Progenitor cell of endocrine pancreas (in vitro differentiated cells): Measurements from ENCODE around the gene LILRA2. TPM values are rescaled to one million over a fixed set of nuclear protein-coding genes. Genes with fewer than 3 reads are reported as not detected.

Experiments
- DNase-seq: peaks from one replicate; pipeline ENCODE4 v3.0.0; 2021; ENCODE audit warnings: low spot score; ENCODE audit not compliant: unreplicated experiment
- H3K27ac Mint-ChIP-seq: 2 replicates; pipeline ENCODE4 v1.8.0; 2021; ENCODE audit warnings: mild to moderate bottlenecking, moderate library complexity, mixed read lengths
- H3K27me3 Mint-ChIP-seq: 2 replicates; pipeline ENCODE4 v1.8.0; 2021; ENCODE audit warnings: mixed read lengths
- H3K36me3 Mint-ChIP-seq: 2 replicates; pipeline ENCODE4 v1.8.0; 2022; ENCODE audit warnings: mixed read lengths; ENCODE audit not compliant: insufficient read depth
- H3K4me1 Mint-ChIP-seq: 2 replicates; pipeline ENCODE4 v1.8.0; 2021; ENCODE audit warnings: low read depth, mixed read lengths
- H3K4me3 Mint-ChIP-seq: 2 replicates; pipeline ENCODE4 v1.8.0; 2021; ENCODE audit warnings: low read depth, mild to moderate bottlenecking, moderate library complexity, mixed read lengths
- H3K9me3 Mint-ChIP-seq: 2 replicates; pipeline ENCODE4 v1.8.0; 2021; ENCODE audit warnings: low read depth, mixed read lengths
- CTCF ChIP-seq: fragments of 200-600 bp; sonication (generic); IDR thresholded peaks from one replicate; pipeline ENCODE4 v1.5.0; 2021; ENCODE audit warnings: antibody characterized with exemption, mild to moderate bottlenecking; ENCODE audit not compliant: unreplicated experiment
- total RNA-seq: library from RNA; stranded (reverse); gene quantifications from 2 replicates; pipeline ENCODE4 v1.2.1, GENCODE V29; 2021

Gene LILRA2
- total RNA-seq, 1 donor from 2014 or later, result not detected

GRCh38 chr19:54548806-54549205 is 24.8 kb upstream of the LILRA2 start:
- Mint-ChIP-seq H3K36me3 (peaks cover 8% of the 10 kb centered on the region), H3K27me3 (no peaks in the 10 kb centered on the region), H3K27ac (no peak overlapping the region), H3K4me1 (no peaks in the 10 kb centered on the region), H3K4me3 (no peak overlapping the region), H3K9me3 (peaks cover 49% of the 10 kb centered on the region)
- DNase-seq, result no peak
- TF ChIP-seq CTCF, result no peak

- H3K4me3 Mint-ChIP-seq, result no peak overlapping the region
- no peak for DNase-seq
- peaks cover 7% of the 10 kb centered on the region for H3K36me3 Mint-ChIP-seq
- no peaks in the 10 kb centered on the region for H3K27me3 Mint-ChIP-seq
- no peaks in the 10 kb centered on the region for H3K4me1 Mint-ChIP-seq
- peaks cover 48% of the 10 kb centered on the region for H3K9me3 Mint-ChIP-seq
- TF ChIP-seq CTCF, result no peak
- no peak overlapping the region for H3K27ac Mint-ChIP-seq
These were observed 24.4 kb upstream of the LILRA2 start for GRCh38 chr19:54549224-54549623.

GRCh38 chr19:54551293-54551692 is 22.3 kb upstream of the LILRA2 start:
- no peak for TF ChIP-seq CTCF
- Mint-ChIP-seq H3K27me3 (no peaks in the 10 kb centered on the region), H3K4me3 (no peak overlapping the region), H3K36me3 (peaks cover 5% of the 10 kb centered on the region), H3K27ac (no peak overlapping the region), H3K4me1 (no peaks in the 10 kb centered on the region), H3K9me3 (peaks cover 45% of the 10 kb centered on the region)
- DNase-seq, result no peak

- Mint-ChIP-seq H3K9me3 (peaks cover 39% of the 10 kb centered on the region), H3K4me1 (no peaks in the 10 kb centered on the region), H3K36me3 (peaks cover 5% of the 10 kb centered on the region), H3K27ac (no peak overlapping the region), H3K27me3 (no peaks in the 10 kb centered on the region), H3K4me3 (no peak overlapping the region)
- no peak for DNase-seq
- TF ChIP-seq CTCF, result no peak
These were observed 21.4 kb upstream of the LILRA2 start for GRCh38 chr19:54551950-54552912.

GRCh38 chr19:54552913-54553310 is 20.7 kb upstream of the LILRA2 start:
- peaks cover 39% of the 10 kb centered on the region for H3K9me3 Mint-ChIP-seq
- H3K27me3 Mint-ChIP-seq, result no peaks in the 10 kb centered on the region
- no peak for DNase-seq
- TF ChIP-seq CTCF, result no peak
- no peak overlapping the region for H3K27ac Mint-ChIP-seq
- no peaks in the 10 kb centered on the region for H3K4me1 Mint-ChIP-seq
- no peak overlapping the region for H3K4me3 Mint-ChIP-seq
- H3K36me3 Mint-ChIP-seq, result peaks cover 5% of the 10 kb centered on the region
